ENCODE results near the gene VASP. TPM values are rescaled to one million over a fixed set of nuclear protein-coding genes. Genes with fewer than 3 reads are reported as not detected.

The VASP gene
- total RNA-seq: 59.0 and 86.0 TPM in 2 replicates

GRCh38 chr19:45506989-45507871 lies at the start of gene VASP:
TSS of gene VASP (plus strand) at chr19:45507479. CDS start at chr19:45507772, 293 bp downstream.
- H3K27me3 ChIP-seq (ENCODE audit: control insufficient read depth, insufficient read depth, low read length): no peaks in the 10 kb centered on the region
- peak within 1 kb of the TSS; percentile 94 for H3K4me3 ChIP-seq (ENCODE audit: low read depth, low read length)
- FAIRE-seq: no peak
- peaks cover 4% of the 10 kb centered on the region for H3K36me3 ChIP-seq (ENCODE audit: control insufficient read depth, insufficient read depth, low read length)
- TF ChIP-seq CTCF (IDR thresholded peaks at IDR 0.05; ENCODE audit: insufficient read depth, low read length, severe bottlenecking): no peak
- DNase-seq (ENCODE audit: low read depth): peak; percentile 78

GRCh38 chr19:45457776-45458175 lies 49.5 kb upstream of the VASP start:
- no peaks in the 10 kb centered on the region for H3K36me3 ChIP-seq (ENCODE audit: control insufficient read depth, insufficient read depth, low read length)
- FAIRE-seq (no peak), DNase-seq (ENCODE audit: low read depth) (no peak)
- H3K4me3 ChIP-seq (ENCODE audit: low read depth, low read length): no peak overlapping the region
- H3K27me3 ChIP-seq (ENCODE audit: control insufficient read depth, insufficient read depth, low read length): no peaks in the 10 kb centered on the region
- TF ChIP-seq CTCF (IDR thresholded peaks at IDR 0.05; ENCODE audit: insufficient read depth, low read length, severe bottlenecking): no peak

GRCh38 chr19:45460807-45461347 lies 46.4 kb upstream of the VASP start:
- TF ChIP-seq CTCF (IDR thresholded peaks at IDR 0.05; ENCODE audit: insufficient read depth, low read length, severe bottlenecking): no peak
- Histone ChIP-seq H3K4me3 (ENCODE audit: low read depth, low read length) (no peak overlapping the region), H3K27me3 (ENCODE audit: control insufficient read depth, insufficient read depth, low read length) (no peaks in the 10 kb centered on the region), H3K36me3 (ENCODE audit: control insufficient read depth, insufficient read depth, low read length) (no peaks in the 10 kb centered on the region)
- DNase-seq (ENCODE audit: low read depth) (no peak), FAIRE-seq (no peak)

- Histone ChIP-seq H3K4me3 (ENCODE audit: low read depth, low read length) (no peak overlapping the region), H3K36me3 (ENCODE audit: control insufficient read depth, insufficient read depth, low read length) (no peaks in the 10 kb centered on the region), H3K27me3 (ENCODE audit: control insufficient read depth, insufficient read depth, low read length) (no peaks in the 10 kb centered on the region)
- DNase-seq (ENCODE audit: low read depth) (no peak), FAIRE-seq (no peak)
- TF ChIP-seq CTCF (IDR thresholded peaks at IDR 0.05; ENCODE audit: insufficient read depth, low read length, severe bottlenecking): no peak
Observed at GRCh38 chr19:45462174-45462573, 45.1 kb upstream of the VASP start.

- Histone ChIP-seq H3K4me3 (ENCODE audit: low read depth, low read length) (no peak overlapping the region), H3K27me3 (ENCODE audit: control insufficient read depth, insufficient read depth, low read length) (no peaks in the 10 kb centered on the region), H3K36me3 (ENCODE audit: control insufficient read depth, insufficient read depth, low read length) (no peaks in the 10 kb centered on the region)
- FAIRE-seq (no peak), DNase-seq (ENCODE audit: low read depth) (no peak)
- no peak for TF ChIP-seq CTCF (IDR thresholded peaks at IDR 0.05; ENCODE audit: insufficient read depth, low read length, severe bottlenecking)
Observed at GRCh38 chr19:45463241-45463640, 44.0 kb upstream of the VASP start.

Measured in bronchial epithelial cell (primary cell).